ENCODE results near the gene PDZD2.
"Not testable (repeated sequence)": the region's sequence is repeated elsewhere in the genome, so short reads cannot be mapped to it uniquely, and the experiment has no call there.

The PDZD2 gene

GRCh38 chr5:31639481-31640411 is 815 bp downstream of the PDZD2 start:
- DNase-seq = peak in 1 of 3 donors; percentile 7

GRCh38 chr5:31640573-31640972 is 1.6 kb downstream of the PDZD2 start:
- DNase-seq = no peak

GRCh38 chr5:31641059-31641458 is 2.1 kb downstream of the PDZD2 start:
- DNase-seq = no peak

- DNase-seq = no peak
Observed at GRCh38 chr5:31641575-31641974, 2.6 kb downstream of the PDZD2 start.

- no peak for DNase-seq
Observed at GRCh38 chr5:31645420-31646081, 6.6 kb downstream of the PDZD2 start.

GRCh38 chr5:31648326-31648725 is 9.4 kb downstream of the PDZD2 start:
- DNase-seq = no peak

GRCh38 chr5:31651241-31651640 is 12.3 kb downstream of the PDZD2 start:
- DNase-seq = no peak

- no peak for DNase-seq
Observed at GRCh38 chr5:31655491-31655890, 16.6 kb downstream of the PDZD2 start.

GRCh38 chr5:31656806-31657205 is 17.9 kb downstream of the PDZD2 start:
- DNase-seq = no peak

- no peak for DNase-seq
Observed at GRCh38 chr5:31657315-31657979, 18.5 kb downstream of the PDZD2 start.

- DNase-seq = no peak
Observed at GRCh38 chr5:31661257-31661656, 22.3 kb downstream of the PDZD2 start.

- DNase-seq = no peak
Observed at GRCh38 chr5:31663519-31663918, 24.6 kb downstream of the PDZD2 start.

- DNase-seq = peak in 1 of 3 donors; percentile 3
Observed at GRCh38 chr5:31664566-31664965, 25.6 kb downstream of the PDZD2 start.

GRCh38 chr5:31671339-31671741 is 32.4 kb downstream of the PDZD2 start:
- no peak for DNase-seq

GRCh38 chr5:31674371-31674951 is 35.5 kb downstream of the PDZD2 start:
- no peak for DNase-seq

- DNase-seq = no peak
Observed at GRCh38 chr5:31675472-31675871, 36.5 kb downstream of the PDZD2 start.

GRCh38 chr5:31678180-31678579 is 39.2 kb downstream of the PDZD2 start:
- DNase-seq = no peak

GRCh38 chr5:31680528-31680927 is 41.6 kb downstream of the PDZD2 start:
- DNase-seq = no peak

- DNase-seq = no peak
Observed at GRCh38 chr5:31682025-31682424, 43.1 kb downstream of the PDZD2 start.

- no peak for DNase-seq
Observed at GRCh38 chr5:31682851-31683250, 43.9 kb downstream of the PDZD2 start.

GRCh38 chr5:31688515-31689092 is 49.7 kb downstream of the PDZD2 start:
- DNase-seq = no peak

- not testable (repeated sequence) for DNase-seq
Observed at GRCh38 chr5:31691408-31691807, 52.5 kb downstream of the PDZD2 start.
